NCI-H510A (cell line): Measurements from ENCODE around the gene USP6NL.
"Not testable (repeated sequence)": the region's sequence is repeated elsewhere in the genome, so short reads cannot be mapped to it uniquely, and the experiment has no call there.

ENCODE experiments used
- DNase-seq: peaks from one replicate; lab custom pipeline; 2025; lab: John Stamatoyannopoulos, UW

Gene USP6NL

GRCh38 chr10:11515596-11516430 is 95.6 kb downstream of the USP6NL start:
- DNase-seq: no peak

- no peak for DNase-seq
These were observed 97.7 kb downstream of the USP6NL start for GRCh38 chr10:11513727-11514126.

GRCh38 chr10:11512596-11512995 is 98.9 kb downstream of the USP6NL start:
- DNase-seq: no peak

GRCh38 chr10:11511321-11511720 is 100.1 kb downstream of the USP6NL start:
- no peak for DNase-seq

GRCh38 chr10:11510736-11511135 is 100.7 kb downstream of the USP6NL start:
- DNase-seq: no peak

- DNase-seq: no peak
These were observed 101.2 kb downstream of the USP6NL start for GRCh38 chr10:11510281-11510680.

- DNase-seq: no peak
These were observed 102.4 kb downstream of the USP6NL start for GRCh38 chr10:11509036-11509435.

GRCh38 chr10:11506247-11506789 is 105.1 kb downstream of the USP6NL start:
- no peak for DNase-seq

GRCh38 chr10:11505639-11506038 is 105.8 kb downstream of the USP6NL start:
- DNase-seq: no peak

GRCh38 chr10:11504566-11505285 is 106.7 kb downstream of the USP6NL start:
- DNase-seq: no peak

- no peak for DNase-seq
These were observed 109.8 kb downstream of the USP6NL start for GRCh38 chr10:11501600-11501999.

GRCh38 chr10:11499425-11500071 is 111.9 kb downstream of the USP6NL start:
- no peak for DNase-seq

GRCh38 chr10:11498399-11498798 is 113.1 kb downstream of the USP6NL start:
- DNase-seq: no peak

- not testable (repeated sequence) for DNase-seq
These were observed 116.5 kb downstream of the USP6NL start for GRCh38 chr10:11494923-11495322.

- DNase-seq: no peak
These were observed 117.8 kb downstream of the USP6NL start for GRCh38 chr10:11493646-11494045.

- DNase-seq: no peak
These were observed 120.4 kb downstream of the USP6NL start for GRCh38 chr10:11491087-11491486.

GRCh38 chr10:11489591-11489990 is 121.9 kb downstream of the USP6NL start:
- DNase-seq: no peak

- no peak for DNase-seq
These were observed 123.3 kb downstream of the USP6NL start for GRCh38 chr10:11488126-11488525.

GRCh38 chr10:11483201-11484148 is 128.0 kb downstream of the USP6NL start:
- no peak for DNase-seq

GRCh38 chr10:11482306-11482705 is 129.1 kb downstream of the USP6NL start:
- no peak for DNase-seq

- DNase-seq: no peak
These were observed 130.8 kb downstream of the USP6NL start for GRCh38 chr10:11480687-11481086.
